GM06990 (cell line): ENCODE measurements around the gene BTBD17.

Source experiments
- DNase-seq: peaks from one replicate; pipeline ENCODE4 v3.0.0-alpha.2; 2011; ENCODE audit not compliant: insufficient read length; ENCODE audit errors: extremely low read depth
- H3K27me3 ChIP-seq: replicated peaks from 2 replicates; pipeline ENCODE4 v1.6.0; 2011; ENCODE audit warnings: low read length; ENCODE audit not compliant: control insufficient read depth, insufficient read depth
- H3K36me3 ChIP-seq: 2 replicates; pipeline ENCODE4 v1.5.1; 2011; ENCODE audit warnings: low read length; ENCODE audit not compliant: control insufficient read depth, insufficient read depth
- H3K4me3 ChIP-seq: replicated peaks from 2 replicates; pipeline ENCODE4 v1.5.1; 2011; ENCODE audit warnings: low read depth, mild to moderate bottlenecking, control low read depth, low read length
- TF ChIP-seq, protein P1 (sequence below): IDR thresholded peaks from 2 replicates; pipeline ENCODE4 v1.5.1; 2011; ENCODE audit warnings: low read length, control low read depth, mild to moderate bottlenecking, inconsistent platforms; ENCODE audit not compliant: insufficient read depth, poor library complexity, severe bottlenecking

The BTBD17 gene

DNA sequence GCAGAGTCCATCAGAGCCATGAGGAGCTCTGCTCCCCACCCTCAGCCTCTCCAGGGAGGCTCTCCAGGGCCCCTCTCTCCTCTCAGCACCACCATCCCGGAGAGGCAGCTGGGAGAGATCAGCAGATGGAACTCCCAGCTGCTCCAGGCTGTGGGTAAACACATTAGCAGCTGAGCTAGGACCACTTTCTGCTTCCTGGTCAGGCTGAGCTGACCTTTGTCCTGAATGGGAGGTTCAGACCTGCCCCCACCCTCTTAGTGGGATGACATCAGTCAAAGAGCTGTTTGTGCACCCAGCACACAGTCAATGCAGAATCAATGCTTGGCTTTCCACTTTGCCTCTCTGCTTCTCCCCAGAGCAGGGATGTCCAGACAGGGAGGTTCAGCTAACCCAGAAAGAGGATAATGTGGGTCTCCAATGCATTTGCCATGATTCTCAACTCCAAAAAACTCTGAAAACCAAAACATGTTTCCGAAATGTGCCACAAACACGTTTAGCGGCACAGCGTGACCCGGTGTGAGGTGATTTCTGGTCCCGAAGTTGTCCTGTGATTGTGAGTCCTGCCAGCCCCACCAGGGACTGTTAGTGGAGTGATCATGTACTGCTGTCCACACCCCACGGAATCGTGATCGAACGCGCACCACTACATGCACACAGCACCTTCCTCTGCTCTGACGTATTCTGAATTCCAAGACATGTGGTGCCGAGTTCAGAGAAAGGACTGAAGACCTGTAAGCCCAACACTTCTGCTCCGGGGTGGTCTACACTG is 12.4 kb upstream of the BTBD17 start:
- DNase-seq = no peak
- H3K36me3 ChIP-seq = no peaks in the 10 kb centered on the region
- H3K27me3 ChIP-seq = no peaks in the 10 kb centered on the region
- TF ChIP-seq, protein P1, sequence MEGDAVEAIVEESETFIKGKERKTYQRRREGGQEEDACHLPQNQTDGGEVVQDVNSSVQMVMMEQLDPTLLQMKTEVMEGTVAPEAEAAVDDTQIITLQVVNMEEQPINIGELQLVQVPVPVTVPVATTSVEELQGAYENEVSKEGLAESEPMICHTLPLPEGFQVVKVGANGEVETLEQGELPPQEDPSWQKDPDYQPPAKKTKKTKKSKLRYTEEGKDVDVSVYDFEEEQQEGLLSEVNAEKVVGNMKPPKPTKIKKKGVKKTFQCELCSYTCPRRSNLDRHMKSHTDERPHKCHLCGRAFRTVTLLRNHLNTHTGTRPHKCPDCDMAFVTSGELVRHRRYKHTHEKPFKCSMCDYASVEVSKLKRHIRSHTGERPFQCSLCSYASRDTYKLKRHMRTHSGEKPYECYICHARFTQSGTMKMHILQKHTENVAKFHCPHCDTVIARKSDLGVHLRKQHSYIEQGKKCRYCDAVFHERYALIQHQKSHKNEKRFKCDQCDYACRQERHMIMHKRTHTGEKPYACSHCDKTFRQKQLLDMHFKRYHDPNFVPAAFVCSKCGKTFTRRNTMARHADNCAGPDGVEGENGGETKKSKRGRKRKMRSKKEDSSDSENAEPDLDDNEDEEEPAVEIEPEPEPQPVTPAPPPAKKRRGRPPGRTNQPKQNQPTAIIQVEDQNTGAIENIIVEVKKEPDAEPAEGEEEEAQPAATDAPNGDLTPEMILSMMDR = no peak
- H3K4me3 ChIP-seq = no peak overlapping the region

DNA sequence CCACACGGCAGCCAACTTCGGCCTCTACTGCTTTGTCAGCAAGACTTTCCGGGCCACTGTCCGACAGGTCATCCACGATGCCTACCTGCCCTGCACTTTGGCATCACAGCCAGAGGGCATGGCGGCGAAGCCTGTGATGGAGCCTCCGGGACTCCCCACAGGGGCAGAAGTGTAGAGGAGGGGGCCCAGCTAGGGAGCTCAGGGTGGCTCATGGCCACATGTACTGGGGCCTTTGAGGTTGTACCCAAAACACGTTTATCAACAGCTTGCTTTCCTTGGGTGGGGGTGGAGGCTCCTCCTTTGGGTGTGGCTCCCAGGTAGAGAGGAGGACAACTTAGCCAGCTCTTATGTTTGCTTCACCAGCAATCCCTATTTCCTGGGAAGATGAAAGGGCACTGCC is 10.8 kb upstream of the BTBD17 start:
- H3K27me3 ChIP-seq = 0 out of 2 replicates have a peak, but pooled peaks cover 1% of the 10 kb centered on the region
- no peak for DNase-seq
- TF ChIP-seq, protein P1 = no peak

DNA sequence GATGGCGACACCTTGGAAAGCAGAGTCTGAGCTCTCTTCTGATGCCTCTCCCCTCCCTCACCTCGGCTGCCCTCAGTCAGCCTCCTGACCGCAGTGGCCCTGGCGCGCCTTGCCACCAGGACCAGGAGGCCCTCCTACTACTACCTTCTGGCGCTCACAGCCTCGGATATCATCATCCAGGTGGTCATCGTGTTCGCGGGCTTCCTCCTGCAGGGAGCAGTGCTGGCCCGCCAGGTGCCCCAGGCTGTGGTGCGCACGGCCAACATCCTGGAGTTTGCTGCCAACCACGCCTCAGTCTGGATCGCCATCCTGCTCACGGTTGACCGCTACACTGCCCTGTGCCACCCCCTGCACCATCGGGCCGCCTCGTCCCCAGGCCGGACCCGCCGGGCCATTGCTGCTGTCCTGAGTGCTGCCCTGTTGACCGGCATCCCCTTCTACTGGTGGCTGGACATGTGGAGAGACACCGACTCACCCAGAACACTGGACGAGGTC is 10.0 kb upstream of the BTBD17 start:
- 0 out of 2 replicates have a peak, but pooled peaks cover 1% of the 10 kb centered on the region for H3K27me3 ChIP-seq
- TF ChIP-seq, protein P1 = no peak
- no peak overlapping the region for H3K4me3 ChIP-seq
- DNase-seq = no peak
- no peaks in the 10 kb centered on the region for H3K36me3 ChIP-seq

More for the DNA sequence above, 10.8 kb upstream of the BTBD17 start:
- Histone ChIP-seq H3K4me3 (no peak overlapping the region), H3K36me3 (no peaks in the 10 kb centered on the region)

DNA sequence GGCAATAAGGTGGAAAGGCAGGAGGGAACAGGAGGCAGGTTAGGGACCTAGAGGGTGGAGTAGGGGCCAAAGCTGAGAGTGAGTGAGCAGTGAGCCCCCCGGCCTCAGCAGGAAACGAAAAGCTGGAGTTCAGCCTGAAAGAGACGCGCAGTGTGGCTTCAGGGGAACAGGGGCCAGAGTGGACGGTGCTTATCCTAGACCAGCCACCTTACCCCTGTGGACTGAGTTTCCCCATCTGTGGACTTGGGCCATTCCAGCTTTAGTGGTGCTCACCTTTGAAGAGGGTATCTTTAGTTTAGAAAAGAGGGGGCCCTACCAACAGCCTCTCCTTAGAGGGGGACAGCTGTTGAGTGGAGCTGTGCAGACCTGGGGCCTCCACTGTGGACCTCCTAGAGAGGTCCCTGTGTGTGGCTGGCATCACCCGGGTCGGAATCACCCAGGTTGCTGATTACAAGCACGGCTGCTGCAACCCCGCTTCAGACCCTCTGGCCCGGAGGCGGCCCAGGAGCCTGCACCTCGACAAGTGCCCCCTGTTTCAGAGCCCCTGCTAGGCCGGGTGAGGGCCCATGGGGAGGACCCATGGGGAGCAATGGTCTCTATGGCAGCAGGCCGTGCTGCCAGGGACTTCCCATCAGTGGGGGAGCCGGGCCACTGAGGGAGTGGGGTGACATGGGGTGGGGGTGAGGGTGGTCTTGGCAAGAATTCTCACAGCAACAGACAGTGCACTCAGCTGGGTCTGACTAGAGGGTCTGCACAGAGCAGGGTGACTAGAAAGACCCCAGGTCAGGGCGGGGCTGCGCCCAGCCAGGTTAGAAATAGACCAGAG is 8.2 kb upstream of the BTBD17 start:
- Histone ChIP-seq H3K4me3 (no peak overlapping the region), H3K27me3 (0 out of 2 replicates have a peak, but pooled peaks cover 1% of the 10 kb centered on the region), H3K36me3 (no peaks in the 10 kb centered on the region)
- DNase-seq = no peak
- TF ChIP-seq, protein P1 = no peak

DNA sequence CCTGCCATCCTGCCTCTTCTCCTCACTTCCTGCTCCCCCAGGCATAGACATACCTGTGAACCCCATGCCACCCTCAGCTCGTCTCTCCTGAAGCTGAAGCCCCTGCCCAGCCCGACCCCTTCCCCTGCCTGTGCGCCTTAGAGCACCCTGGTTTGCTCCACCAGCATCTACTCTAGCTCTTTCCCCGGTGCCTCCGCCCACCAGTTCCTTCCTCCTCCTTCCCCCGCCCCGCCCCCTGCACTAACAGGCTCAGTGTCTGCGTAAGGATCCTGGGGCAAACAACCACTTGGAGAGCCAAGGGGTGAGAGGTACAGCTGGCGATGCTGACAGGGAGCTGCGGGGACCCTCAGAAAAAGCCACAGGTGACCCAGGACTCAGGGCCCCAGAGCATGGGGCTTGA is 7.6 kb upstream of the BTBD17 start:
- Histone ChIP-seq H3K4me3 (no peak overlapping the region), H3K27me3 (0 out of 2 replicates have a peak, but pooled peaks cover 1% of the 10 kb centered on the region), H3K36me3 (no peaks in the 10 kb centered on the region)
- no peak for DNase-seq
- TF ChIP-seq, protein P1 = no peak
